Activated CD4-positive, CD25-positive, alpha-beta regulatory T cell treated with anti-CD3 and anti-CD28 coated beads, Interleukin-2, amount 50 U/mL, for 72 hours (primary cell): ENCODE data around the gene CFAP20.
"Not testable (repeated sequence)": the region's sequence is repeated elsewhere in the genome, so short reads cannot be mapped to it uniquely, and the experiment has no call there.

Source experiments
- DNase-seq: peaks from one replicate; pipeline ENCODE4 v3.0.0; 2021

Gene CFAP20

GRCh38 chr16:58095575-58095960 lies 33.6 kb downstream of the CFAP20 start:
- not testable (repeated sequence) for DNase-seq

GRCh38 chr16:58094791-58095574 lies 34.2 kb downstream of the CFAP20 start:
- no peak for DNase-seq

DNA sequence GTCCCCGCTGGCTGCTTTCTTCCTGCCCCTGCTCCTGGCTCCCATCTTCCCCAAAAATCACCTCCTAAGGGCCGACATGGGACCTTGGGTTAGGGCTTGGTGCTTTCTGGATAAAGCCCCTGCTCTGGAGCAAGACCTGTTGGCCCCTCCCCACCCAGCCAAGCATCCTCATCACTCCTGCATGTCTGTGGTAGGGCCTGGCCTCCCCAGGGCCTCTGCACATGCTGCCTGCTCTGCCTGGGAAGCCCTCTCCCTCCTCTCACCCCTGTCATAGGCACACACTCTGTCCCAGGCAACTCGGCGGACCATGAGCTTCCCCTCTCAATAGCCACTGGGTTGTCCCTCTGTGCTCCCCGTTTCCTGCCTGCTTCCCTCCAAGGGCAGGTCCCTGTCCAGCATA lies 35.2 kb downstream of the CFAP20 start:
- DNase-seq, result no peak

GRCh38 chr16:58090396-58090795 lies 38.8 kb downstream of the CFAP20 start:
- DNase-seq, result not testable (repeated sequence)

DNA sequence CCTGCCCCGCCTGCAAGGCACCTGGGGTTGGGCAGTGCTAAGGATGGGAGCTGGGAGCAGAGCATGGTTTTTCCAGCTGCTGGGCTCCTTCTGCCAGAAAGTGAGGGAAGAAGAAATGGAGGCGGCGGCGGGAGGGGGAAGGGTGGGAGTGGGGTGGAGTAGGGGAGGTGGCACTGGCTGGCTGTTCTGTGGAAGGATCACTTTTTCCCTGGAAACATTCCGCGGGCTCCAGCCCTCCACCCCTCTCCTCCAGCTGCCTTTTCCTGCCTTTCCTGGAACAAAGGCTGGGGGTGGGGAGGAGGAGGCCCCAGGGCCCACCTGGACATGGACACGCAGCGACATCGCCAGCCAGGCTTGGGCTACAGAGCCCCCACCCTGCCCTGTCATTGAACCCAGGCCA lies 41.1 kb downstream of the CFAP20 start:
- no peak for DNase-seq

DNA sequence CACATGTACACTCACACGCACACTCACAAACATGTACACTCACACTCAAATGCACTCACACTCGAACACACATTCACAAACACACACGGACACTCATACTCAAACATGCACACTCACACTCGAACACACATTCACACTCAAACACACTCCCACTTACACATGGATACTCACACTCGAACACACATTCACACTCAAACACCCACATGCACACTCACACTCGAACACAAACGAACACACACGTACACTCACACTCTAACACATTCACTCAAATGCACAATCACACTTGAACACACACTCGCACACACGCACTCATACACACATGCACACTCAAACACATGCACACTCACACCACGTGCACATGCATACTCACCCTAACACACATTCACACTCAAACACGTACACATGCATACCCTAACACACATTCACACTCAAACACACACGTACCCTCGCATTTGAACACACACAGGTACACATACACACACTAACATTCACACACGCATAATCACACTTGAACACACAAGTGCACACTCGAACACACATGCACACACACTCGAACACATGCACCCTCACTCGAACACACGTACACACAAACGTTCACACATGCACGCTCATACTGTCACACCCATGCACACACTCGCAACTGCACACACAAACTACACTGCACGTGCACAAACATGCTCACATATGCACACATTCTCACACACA lies 41.8 kb downstream of the CFAP20 start:
- DNase-seq, result no peak

DNA sequence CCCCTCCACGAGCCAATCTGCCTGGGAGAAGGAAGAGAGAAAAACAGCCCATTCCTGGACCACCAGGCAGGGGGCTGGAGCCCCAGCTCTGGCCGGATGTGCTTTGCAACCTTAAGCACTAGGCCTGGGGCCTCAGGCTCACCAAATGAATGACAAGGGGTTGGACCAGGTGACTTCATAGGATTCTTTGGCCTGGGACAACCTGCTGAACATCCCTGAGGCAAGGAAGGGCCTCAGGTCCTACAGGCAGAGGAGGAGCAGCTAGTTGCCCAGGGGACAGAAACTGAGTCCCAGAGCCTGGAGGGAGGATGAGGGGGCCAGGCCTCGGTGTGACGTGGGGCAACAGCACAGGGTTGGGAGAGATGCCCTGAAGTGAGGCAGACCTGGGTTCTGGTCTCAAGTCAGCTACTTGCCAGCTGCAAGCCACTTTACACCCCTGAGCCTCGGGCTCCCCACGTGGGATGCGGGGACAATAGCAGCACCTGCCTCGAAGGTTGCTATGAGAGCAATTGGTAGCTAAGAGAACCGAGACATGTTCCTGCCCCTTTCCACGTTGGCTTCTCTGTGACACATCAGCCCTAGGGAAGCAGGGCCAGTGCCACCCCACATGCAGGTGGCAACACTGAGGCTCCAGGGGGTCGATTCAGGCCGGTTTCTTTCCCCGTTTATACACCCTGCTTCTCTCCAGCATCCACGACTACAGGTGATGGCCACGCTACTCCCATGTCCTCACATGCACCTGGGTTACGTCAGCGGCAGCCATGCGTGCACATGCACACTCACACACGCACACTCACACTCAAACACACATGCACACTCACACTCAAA lies 42.6 kb downstream of the CFAP20 start:
- DNase-seq, result no peak

GRCh38 chr16:58085584-58086251 lies 43.5 kb downstream of the CFAP20 start:
- no peak for DNase-seq

- no peak for DNase-seq
Observed at GRCh38 chr16:58085171-58085570, 44.0 kb downstream of the CFAP20 start.

DNA sequence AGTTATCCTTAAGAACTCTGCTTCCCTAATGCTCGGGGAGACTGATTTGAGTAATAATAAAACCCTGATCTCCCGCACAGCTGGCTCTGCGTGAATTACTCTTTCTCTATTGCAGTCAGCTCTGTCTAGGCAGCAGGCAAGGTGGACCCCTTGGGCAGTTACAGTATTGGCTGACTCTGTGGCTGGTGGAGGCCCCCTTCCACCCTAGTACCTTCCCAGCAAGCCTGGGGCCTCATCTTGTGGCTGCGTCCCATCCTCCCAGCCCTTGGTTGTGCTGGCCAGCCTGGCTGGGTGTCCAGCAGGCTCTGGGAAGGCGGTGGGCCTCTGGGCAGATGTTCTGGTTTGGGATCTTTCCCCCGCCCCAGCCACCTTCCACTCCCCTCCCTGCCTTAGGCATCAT lies 44.5 kb downstream of the CFAP20 start:
- no peak for DNase-seq

- no peak for DNase-seq
Observed at GRCh38 chr16:58082381-58082780, 46.8 kb downstream of the CFAP20 start.

GRCh38 chr16:58080657-58081056 lies 48.5 kb downstream of the CFAP20 start:
- not testable (repeated sequence) for DNase-seq

GRCh38 chr16:58077796-58078195 lies 51.4 kb downstream of the CFAP20 start:
- no peak for DNase-seq

DNA sequence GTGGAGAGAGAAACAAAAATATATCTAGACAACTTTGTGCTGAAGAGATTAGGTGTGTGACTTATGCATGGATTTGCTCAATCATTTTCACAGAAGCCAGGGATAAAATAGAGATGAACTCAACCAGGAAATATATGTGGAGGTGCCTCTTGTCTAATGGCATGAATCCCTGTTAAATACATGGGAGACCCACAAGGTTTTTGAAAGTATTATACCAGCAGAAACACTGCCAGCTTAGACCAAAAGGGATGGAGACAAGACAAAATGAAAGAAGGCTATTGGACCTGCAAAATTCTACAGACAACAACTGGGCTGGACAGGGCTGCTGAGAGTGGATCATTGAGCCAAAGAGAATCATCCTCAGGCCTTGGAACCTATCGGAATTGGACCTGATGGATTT lies 52.7 kb downstream of the CFAP20 start:
- no peak for DNase-seq

GRCh38 chr16:58074657-58075056 lies 54.5 kb downstream of the CFAP20 start:
- DNase-seq, result no peak

- not testable (repeated sequence) for DNase-seq
Observed at GRCh38 chr16:58073086-58073485, 56.1 kb downstream of the CFAP20 start.

GRCh38 chr16:58072134-58072533 lies 57.0 kb downstream of the CFAP20 start:
- not testable (repeated sequence) for DNase-seq

DNA sequence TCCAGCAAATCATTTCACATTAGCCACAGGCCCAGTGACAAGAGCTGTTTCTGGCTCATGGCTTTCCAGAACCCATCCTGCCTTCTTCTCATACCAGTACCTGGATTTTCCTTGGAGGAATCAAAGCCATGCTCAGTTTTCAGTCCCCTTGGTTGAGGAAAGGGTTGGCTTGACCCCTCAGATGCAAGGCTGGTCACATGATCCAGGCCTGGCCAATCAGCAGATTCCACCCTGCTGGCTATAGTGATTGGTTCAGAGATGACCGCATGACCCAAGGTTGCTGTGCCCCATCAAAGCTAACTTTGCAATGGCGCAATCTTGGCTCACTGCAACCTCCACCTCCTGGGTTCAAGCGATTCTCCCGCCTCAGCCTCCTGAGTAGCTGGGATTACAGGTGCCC lies 58.6 kb downstream of the CFAP20 start:
- no peak for DNase-seq
